Trophoblast cell (in vitro differentiated cells and primary cell): Measurements from ENCODE around the gene MTREX.

Experiments
- DNase-seq, 2 donors: peaks; one replicate each; pipeline ENCODE4 v3.0.0-alpha.2; 2016
- H2AFZ ChIP-seq: 2 replicates; pipeline ENCODE4 v1.6.1; 2013; ENCODE audit warnings: low read length, moderate library complexity, mild to moderate bottlenecking; ENCODE audit not compliant: insufficient read depth, poor library complexity
- H2AK5ac ChIP-seq: 2 replicates; pipeline ENCODE4 v1.6.1; 2013; ENCODE audit warnings: mild to moderate bottlenecking, low read length
- H2BK120ac ChIP-seq: 2 replicates; pipeline ENCODE4 v1.6.1; 2013; ENCODE audit warnings: low read length, mild to moderate bottlenecking, moderate library complexity; ENCODE audit not compliant: insufficient read depth, poor library complexity
- H2BK12ac ChIP-seq: 2 replicates; pipeline ENCODE4 v1.6.1; 2013; ENCODE audit warnings: mild to moderate bottlenecking, low read length, moderate library complexity
- H2BK5ac ChIP-seq: 2 replicates; pipeline ENCODE4 v1.6.1; 2013; ENCODE audit warnings: low read length, low read depth, moderate library complexity, mild to moderate bottlenecking; ENCODE audit not compliant: poor library complexity
- H3K14ac ChIP-seq: 2 replicates; pipeline ENCODE4 v1.6.1; 2013; ENCODE audit warnings: mild to moderate bottlenecking, low read length
- H3K18ac ChIP-seq: 2 replicates; pipeline ENCODE4 v1.6.1; 2013; ENCODE audit warnings: mild to moderate bottlenecking, low read length
- H3K23ac ChIP-seq: 2 replicates; pipeline ENCODE4 v1.6.1; 2013; ENCODE audit warnings: low read length
- H3K27ac ChIP-seq: 2 replicates; pipeline ENCODE4 v1.5.1; 2013; ENCODE audit warnings: low read depth, mild to moderate bottlenecking, inconsistent platforms, low read length, moderate library complexity
- H3K27me3 ChIP-seq: 2 replicates; pipeline ENCODE4 v1.6.1; 2013; ENCODE audit warnings: inconsistent platforms, mild to moderate bottlenecking, low read length, moderate library complexity; ENCODE audit not compliant: insufficient read depth
- H3K36me3 ChIP-seq, 2 experiments: 1 replicate in 1 of 2; 2 replicates in 1 of 2; pipeline ENCODE4 v1.6.1; 2013; ENCODE audit warnings: low read length in 2 of 2, mild to moderate bottlenecking in 2 of 2, moderate library complexity in 1 of 2; ENCODE audit not compliant: insufficient read depth in 2 of 2, control insufficient read depth in 1 of 2
- H3K4ac ChIP-seq: 2 replicates; pipeline ENCODE4 v1.6.1; 2013; ENCODE audit warnings: low read depth, mild to moderate bottlenecking, low read length, moderate library complexity
- H3K4me1 ChIP-seq, 2 experiments: 1 replicate in 1 of 2; 2 replicates in 1 of 2; pipeline ENCODE4 v1.6.1; 2013; ENCODE audit warnings: low read length in 2 of 2, mild to moderate bottlenecking in 2 of 2, moderate library complexity in 1 of 2; ENCODE audit not compliant: insufficient read depth in 2 of 2, control insufficient read depth in 1 of 2
- H3K4me2 ChIP-seq: 2 replicates; pipeline ENCODE4 v1.6.1; 2013; ENCODE audit warnings: inconsistent platforms, mild to moderate bottlenecking, low read length, moderate library complexity
- H3K4me3 ChIP-seq: 2 replicates; pipeline ENCODE4 v1.5.1; 2013; ENCODE audit warnings: mild to moderate bottlenecking, low read depth, low read length, inconsistent platforms
- H3K79me1 ChIP-seq: one replicate; pipeline ENCODE4 v1.6.1; 2013; ENCODE audit warnings: low read length
- H3K79me2 ChIP-seq: 2 replicates; pipeline ENCODE4 v1.6.1; 2013; ENCODE audit warnings: low read length, mild to moderate bottlenecking; ENCODE audit not compliant: control insufficient read depth, insufficient read depth, poor library complexity
- H3K9ac ChIP-seq: 2 replicates; pipeline ENCODE4 v1.6.1; 2013; ENCODE audit warnings: mild to moderate bottlenecking, low read length
- H3K9me3 ChIP-seq: 2 replicates; pipeline ENCODE4 v1.6.1; 2013; ENCODE audit warnings: low read depth, mild to moderate bottlenecking, control low read depth, inconsistent platforms, low read length; ENCODE audit not compliant: insufficient read depth
- H4K12ac ChIP-seq: 2 replicates; pipeline ENCODE4 v1.6.1; 2013; ENCODE audit warnings: low read depth, mild to moderate bottlenecking, low read length, moderate library complexity
- H4K8ac ChIP-seq: 2 replicates; pipeline ENCODE4 v1.6.1; 2013; ENCODE audit warnings: low read depth, mild to moderate bottlenecking, low read length, moderate library complexity
- H4K91ac ChIP-seq: one replicate; pipeline ENCODE4 v1.6.1; 2013; ENCODE audit warnings: low read depth, mild to moderate bottlenecking, low read length, moderate library complexity
- WGBS: extraction: QIAGEN DNeasy Blood & Tissue Kit; methylation state at CpG from one replicate; pipeline ENCODE4 v1.1.7; 2013; ENCODE audit warnings: missing lambda C conversion rate; ENCODE audit not compliant: insufficient read length, insufficient coverage; ENCODE audit errors: extremely low coverage; 5-methylcytosine and 5-hydroxymethylcytosine counted together

MTREX gene

DNA sequence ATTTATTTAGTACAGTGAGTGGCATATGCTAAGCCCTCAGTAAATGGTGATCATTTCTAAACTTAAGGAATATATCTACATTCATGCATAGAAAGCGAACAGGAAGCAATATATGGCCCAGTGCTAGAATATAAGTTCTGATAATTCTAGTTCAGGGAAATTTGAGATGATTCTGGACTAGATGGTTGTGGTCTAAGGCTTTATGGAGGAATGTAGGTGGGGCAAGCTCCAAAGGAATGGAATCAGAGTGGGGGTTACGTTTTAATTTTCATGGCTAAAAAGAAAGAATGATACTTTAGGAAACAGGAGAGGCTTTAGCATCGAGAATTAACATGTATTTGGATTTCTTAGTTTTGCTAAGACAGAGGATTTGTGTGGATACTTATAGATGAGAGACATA lies 56.1 kb downstream of the MTREX start:
- H3K9ac ChIP-seq, result no peak overlapping the region
- no peak overlapping the region for H4K8ac ChIP-seq
- H2BK120ac ChIP-seq, result no peak overlapping the region
- H3K23ac ChIP-seq, result no peak overlapping the region
- no peak overlapping the region for H4K91ac ChIP-seq
- no peak overlapping the region for H2BK12ac ChIP-seq
- WGBS, result no CpG with 5 or more reads among the region's 3 CpGs
- H3K4me1 ChIP-seq, result no peaks in the 10 kb centered on the region
- H3K14ac ChIP-seq, result no peak overlapping the region
- H3K79me2 ChIP-seq, result no peaks in the 10 kb centered on the region
- no peak overlapping the region for H2AK5ac ChIP-seq
- no peak overlapping the region for H4K12ac ChIP-seq
- no peak overlapping the region for H3K4me3 ChIP-seq
- H3K4ac ChIP-seq, result no peak overlapping the region
- no peak overlapping the region for H2BK5ac ChIP-seq
- H2AFZ ChIP-seq, result no peak overlapping the region
- no peak for DNase-seq
- no peaks in the 10 kb centered on the region for H3K27me3 ChIP-seq
- H3K36me3 ChIP-seq, result peaks cover 5 to 7% of the 10 kb centered on the region in 2 experiments
- H3K27ac ChIP-seq, result no peak overlapping the region
- H3K4me2 ChIP-seq, result no peak overlapping the region
- no peak overlapping the region for H3K18ac ChIP-seq
- H3K79me1 ChIP-seq, result no peaks in the 10 kb centered on the region
- H3K9me3 ChIP-seq, result no peaks in the 10 kb centered on the region

DNA sequence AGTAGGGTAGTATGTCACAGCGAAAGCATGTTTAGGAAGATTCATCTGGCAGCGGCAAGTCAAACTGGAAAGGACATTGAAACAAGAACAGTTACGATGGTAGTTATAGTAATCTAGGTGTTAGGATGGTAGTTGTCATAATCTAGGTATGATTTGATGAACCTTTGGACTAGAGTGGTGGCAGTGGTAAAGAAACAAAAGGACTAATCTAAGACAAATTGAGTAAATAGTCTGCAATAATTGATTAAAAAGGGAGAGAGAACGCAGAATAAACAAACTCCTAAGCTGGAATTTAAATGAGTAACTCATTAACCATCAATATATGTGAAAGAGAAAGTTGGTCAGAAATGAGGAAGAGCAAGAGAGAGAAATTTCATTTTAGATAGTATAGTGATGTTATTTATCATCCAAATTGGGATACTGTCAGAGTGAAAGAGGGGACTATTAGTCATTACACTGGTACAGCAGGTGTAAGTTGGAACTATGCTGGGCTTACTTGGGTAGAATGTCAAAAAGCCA lies 56.8 kb downstream of the MTREX start:
- no CpG with 5 or more reads among the region's 4 CpGs for WGBS

DNA sequence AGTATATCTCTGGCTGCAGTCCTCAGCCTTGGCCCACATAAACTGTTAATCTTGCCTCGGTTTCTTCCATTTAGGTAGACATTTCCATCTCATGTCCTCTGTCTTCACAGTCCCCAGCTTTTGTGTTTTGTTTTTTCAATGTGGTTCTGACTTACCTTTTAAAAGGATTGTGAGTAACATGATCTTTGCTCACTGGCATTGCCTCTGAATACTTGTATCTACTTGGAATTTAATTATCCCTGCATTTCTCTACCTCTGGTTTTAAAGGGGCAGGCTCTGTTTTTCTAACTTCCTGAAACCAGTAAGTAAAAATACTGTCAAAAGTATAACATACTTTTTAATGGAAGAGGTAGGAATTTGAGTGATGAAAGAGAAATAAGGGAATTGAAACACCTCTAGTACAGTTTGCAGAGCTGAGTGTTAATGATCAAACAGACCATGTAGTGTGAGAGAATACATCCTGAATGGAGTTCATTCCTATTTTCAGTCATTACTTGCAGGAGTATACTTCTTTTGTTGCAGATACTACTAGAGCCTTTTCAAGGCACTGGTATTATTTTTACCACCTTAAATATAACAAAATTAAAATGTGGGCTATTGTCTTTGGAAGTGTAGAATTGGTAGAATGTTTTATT lies 62.6 kb downstream of the MTREX start:
- H3K23ac ChIP-seq, result no peak overlapping the region
- no peak overlapping the region for H4K8ac ChIP-seq
- no peak overlapping the region for H4K12ac ChIP-seq
- no peak for DNase-seq
- no peak overlapping the region for H2BK5ac ChIP-seq
- no peak overlapping the region for H2BK120ac ChIP-seq
- no peaks in the 10 kb centered on the region for H3K27me3 ChIP-seq
- no peak overlapping the region for H3K18ac ChIP-seq
- no peaks in the 10 kb centered on the region for H3K79me2 ChIP-seq
- WGBS, result no CpG with 5 or more reads among the region's 1 CpG
- H3K4me3 ChIP-seq, result no peak overlapping the region
- H4K91ac ChIP-seq, result no peak overlapping the region
- H3K4me2 ChIP-seq, result no peak overlapping the region
- no peak overlapping the region for H3K27ac ChIP-seq
- no peak overlapping the region for H3K9ac ChIP-seq
- no peak overlapping the region for H3K14ac ChIP-seq
- no peak overlapping the region for H2AFZ ChIP-seq
- H3K4ac ChIP-seq, result no peak overlapping the region
- no peak overlapping the region for H2AK5ac ChIP-seq
- no peak overlapping the region for H2BK12ac ChIP-seq
- H3K79me1 ChIP-seq, result no peaks in the 10 kb centered on the region
- peaks cover 12 to 14% of the 10 kb centered on the region in 2 experiments for H3K36me3 ChIP-seq
- H3K4me1 ChIP-seq, result no peaks in the 10 kb centered on the region
- H3K9me3 ChIP-seq, result peaks cover 2% of the 10 kb centered on the region

More for the DNA sequence above, 56.8 kb downstream of the MTREX start:
- Histone ChIP-seq H3K4me3 (no peak overlapping the region), H2BK5ac (no peak overlapping the region), H2BK120ac (no peak overlapping the region), H3K23ac (no peak overlapping the region), H3K79me1 (no peaks in the 10 kb centered on the region), H2AK5ac (no peak overlapping the region), H4K12ac (no peak overlapping the region), H3K27ac (no peak overlapping the region), H3K36me3 (peaks cover 5 to 7% of the 10 kb centered on the region in 2 experiments), H2BK12ac (no peak overlapping the region), H3K4me1 (no peaks in the 10 kb centered on the region), H4K91ac (no peak overlapping the region), H3K4ac (no peak overlapping the region), H3K14ac (no peak overlapping the region), H3K9me3 (no peaks in the 10 kb centered on the region), H3K4me2 (no peak overlapping the region), H3K18ac (no peak overlapping the region), H4K8ac (no peak overlapping the region), H3K27me3 (no peaks in the 10 kb centered on the region), H3K79me2 (no peaks in the 10 kb centered on the region), H3K9ac (no peak overlapping the region), H2AFZ (no peak overlapping the region)
- DNase-seq, result no peak

DNA sequence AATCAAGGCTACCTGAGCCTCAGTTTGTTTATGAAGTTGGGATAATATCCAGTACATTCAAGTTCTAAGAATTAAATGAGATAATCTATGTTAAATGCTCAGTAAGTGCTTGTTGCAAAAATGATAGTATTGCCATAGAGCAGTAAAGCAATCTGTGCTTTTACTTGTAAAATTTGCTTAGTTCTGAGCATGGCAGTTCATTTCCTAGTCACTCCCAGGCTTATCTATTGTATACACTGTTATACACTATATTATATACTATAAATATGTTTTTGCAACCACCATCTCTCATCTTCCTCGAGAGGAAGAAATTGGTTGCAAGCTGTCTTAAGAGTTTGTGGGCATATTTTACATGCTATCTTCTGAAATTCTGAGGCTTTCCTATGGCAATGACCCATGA lies 63.4 kb downstream of the MTREX start:
- H2AK5ac ChIP-seq, result no peak overlapping the region
- peaks cover 2% of the 10 kb centered on the region for H3K9me3 ChIP-seq
- H3K79me1 ChIP-seq, result no peaks in the 10 kb centered on the region
- no peak overlapping the region for H3K14ac ChIP-seq
- H4K8ac ChIP-seq, result no peak overlapping the region
- no peak overlapping the region for H2BK12ac ChIP-seq
- no peak overlapping the region for H2AFZ ChIP-seq
- H4K91ac ChIP-seq, result no peak overlapping the region
- no peak overlapping the region for H2BK120ac ChIP-seq
- H3K4ac ChIP-seq, result no peak overlapping the region
- H3K4me2 ChIP-seq, result no peak overlapping the region
- no peak overlapping the region for H2BK5ac ChIP-seq
- H3K23ac ChIP-seq, result no peak overlapping the region
- H4K12ac ChIP-seq, result no peak overlapping the region
- no peak for DNase-seq
- no CpG with 5 or more reads among the region's 1 CpG for WGBS
- H3K79me2 ChIP-seq, result no peaks in the 10 kb centered on the region
- H3K4me1 ChIP-seq, result no peaks in the 10 kb centered on the region
- H3K27me3 ChIP-seq, result no peaks in the 10 kb centered on the region
- H3K36me3 ChIP-seq, result peaks cover 12 to 14% of the 10 kb centered on the region in 2 experiments
- no peak overlapping the region for H3K18ac ChIP-seq
- no peak overlapping the region for H3K4me3 ChIP-seq
- H3K9ac ChIP-seq, result no peak overlapping the region
- H3K27ac ChIP-seq, result no peak overlapping the region
